SK-N-SH (cell line): ENCODE results near the gene TAS1R1. TPM values are rescaled to one million over a fixed set of nuclear protein-coding genes. Genes with fewer than 3 reads are reported as not detected.

Experiments
- CTCF ChIA-PET: fragments of 300-600, 350-600 bp; formaldehyde crosslinking; extraction: SDS; loops from one replicate; lab custom pipeline; 2021; lab: Yijun Ruan, JAX
- POLR2A ChIA-PET: fragments of 350-600 bp; sonication (Branson Sonifier 250); formaldehyde crosslinking; extraction: SDS; loops from one replicate; lab custom pipeline; 2020; ENCODE audit warnings: antibody characterized with exemption, inconsistent platforms; lab: Yijun Ruan, JAX
- DNase-seq: peaks from one replicate; pipeline ENCODE4 v3.0.0; 2012
- H2AFZ ChIP-seq: fragments of 200-600 bp; sonication (generic); 2 replicates; pipeline ENCODE4 v1.8.1; 2016; ENCODE audit warnings: antibody characterized with exemption, mild to moderate bottlenecking, low read depth
- H3F3A ChIP-seq: fragments of 200-600 bp; sonication (generic); replicated peaks from 2 replicates; pipeline ENCODE3; 2016; ENCODE audit warnings: antibody characterized with exemption, mild to moderate bottlenecking; ENCODE audit not compliant: insufficient read depth
- H3K27ac ChIP-seq, 2 experiments: fragments of 200-500 bp in 1 of 2; fragments of 200-600 bp in 1 of 2; sonication (Bioruptor generic) in 1 of 2; sonication (generic), shearing (Covaris generic) in 1 of 2; 2 replicates each; pipeline versions ENCODE4 v1.5.1 to v1.6.1; 2014 to 2016; ENCODE audit warnings: low read depth in 2 of 2, inconsistent platforms in 1 of 2, low read length in 1 of 2, mild to moderate bottlenecking in 1 of 2, mixed read lengths in 1 of 2
- H3K27me3 ChIP-seq: fragments of 200-600 bp; sonication (generic), shearing (Covaris generic); 2 replicates; pipeline ENCODE4 v1.6.1; 2016; ENCODE audit warnings: mixed run types; ENCODE audit not compliant: insufficient read depth
- H3K36me3 ChIP-seq, 2 experiments: fragments of 200-500 bp in 1 of 2; fragments of 200-600 bp in 1 of 2; sonication (Bioruptor generic) in 1 of 2; sonication (generic) in 1 of 2; replicated peaks in 1 of 2; 2 replicates each; pipeline versions ENCODE3 to v1.5.1; 2014 to 2016; ENCODE audit warnings: low read length in 1 of 2, mild to moderate bottlenecking in 1 of 2; ENCODE audit not compliant: insufficient read depth in 2 of 2, control insufficient read depth in 1 of 2
- H3K4me1 ChIP-seq, 2 experiments: fragments of 200-500 bp in 1 of 2; fragments of 200-600 bp in 1 of 2; sonication (Bioruptor generic) in 1 of 2; sonication (generic), shearing (Covaris generic) in 1 of 2; 2 replicates each; pipeline versions ENCODE4 v1.5.1 to v1.6.1; 2014 to 2016; ENCODE audit warnings: low read depth in 1 of 2, low read length in 1 of 2, mixed run types in 1 of 2; ENCODE audit not compliant: insufficient read depth in 2 of 2, control insufficient read depth in 1 of 2
- H3K4me2 ChIP-seq: fragments of 200-600 bp; sonication (generic), shearing (Covaris generic); 2 replicates; pipeline ENCODE4 v1.6.1; 2017; ENCODE audit warnings: mixed run types
- H3K4me3 ChIP-seq, 2 experiments: fragments of 200-500 bp in 1 of 2; fragments of 200-600 bp in 1 of 2; sonication (Bioruptor generic) in 1 of 2; sonication (generic), shearing (Covaris generic) in 1 of 2; 2 replicates each; pipeline versions ENCODE4 v1.5.1 to v1.8.1; 2014 to 2016; ENCODE audit warnings: low read depth in 2 of 2, inconsistent platforms in 1 of 2, low read length in 1 of 2, mild to moderate bottlenecking in 1 of 2, mixed read lengths in 1 of 2, moderate library complexity in 1 of 2
- H3K79me2 ChIP-seq: fragments of 200-600 bp; sonication (generic); 2 replicates; pipeline ENCODE4 v1.8.1; 2017; ENCODE audit warnings: mild to moderate bottlenecking; ENCODE audit not compliant: insufficient read depth
- H3K9ac ChIP-seq: fragments of 200-600 bp; sonication (generic); 2 replicates; pipeline ENCODE4 v1.6.1; 2017; ENCODE audit warnings: mixed run types
- H3K9me2 ChIP-seq: fragments of 200-600 bp; sonication (generic); 2 replicates; pipeline ENCODE4 v1.6.1; 2017; ENCODE audit warnings: mixed run types
- H3K9me3 ChIP-seq: fragments of 200-600 bp; sonication (generic); 2 replicates; pipeline ENCODE4 v1.6.1; 2017; ENCODE audit warnings: mixed run types, mild to moderate bottlenecking, moderate library complexity
- H4K20me1 ChIP-seq: fragments of 200-600 bp; sonication (generic); 2 replicates; pipeline ENCODE4 v1.6.1; 2017; ENCODE audit warnings: mild to moderate bottlenecking, mixed run types; ENCODE audit not compliant: insufficient read depth
- ELF1 ChIP-seq: IDR thresholded peaks from 2 replicates; pipeline ENCODE4 v1.4.0; 2012
- EP300 ChIP-seq, 2 experiments: IDR thresholded peaks; 2 replicates each; pipeline versions ENCODE4 v1.4.0 to v1.6.1; 2012; ENCODE audit warnings: borderline replicate concordance in 1 of 2, low read depth in 1 of 2, low read length in 1 of 2
- FOXM1 ChIP-seq: IDR thresholded peaks from 2 replicates; pipeline ENCODE4 v1.4.0; 2012; ENCODE audit warnings: low read depth, mild to moderate bottlenecking
- GABPA ChIP-seq: IDR thresholded peaks from 2 replicates; pipeline ENCODE4 v1.4.0; 2012; ENCODE audit warnings: low read depth, mild to moderate bottlenecking
- GATA2 ChIP-seq: sonication (generic); formaldehyde crosslinking; IDR thresholded peaks from 2 replicates; pipeline ENCODE4 v1.5.0; 2020; ENCODE audit warnings: mild to moderate bottlenecking, missing genetic modification reagents
- MAX ChIP-seq: IDR thresholded peaks from 2 replicates; pipeline ENCODE4 v1.4.0; 2012; ENCODE audit warnings: low read depth
- NFIC ChIP-seq: IDR thresholded peaks from 2 replicates; pipeline ENCODE4 v1.4.0; 2012; ENCODE audit warnings: borderline replicate concordance
- NRF1 ChIP-seq: IDR thresholded peaks from 2 replicates; pipeline ENCODE4 v1.6.1; 2012; ENCODE audit warnings: low read depth, mild to moderate bottlenecking, low read length
- PBX3 ChIP-seq: IDR thresholded peaks from 2 replicates; pipeline ENCODE4; 2012
- REST ChIP-seq: IDR thresholded peaks from 2 replicates; pipeline ENCODE4 v1.6.1; 2012; ENCODE audit warnings: mild to moderate bottlenecking, low read depth, low read length, moderate library complexity
- RXRA ChIP-seq: IDR thresholded peaks from 2 replicates; pipeline ENCODE4 v1.4.0; 2012; ENCODE audit warnings: low read depth, mild to moderate bottlenecking, borderline replicate concordance
- SIN3A ChIP-seq: IDR thresholded peaks from 2 replicates; pipeline ENCODE4 v1.6.1; 2012; ENCODE audit warnings: low read depth, mild to moderate bottlenecking, low read length, moderate library complexity, borderline replicate concordance
- TEAD4 ChIP-seq: IDR thresholded peaks from 2 replicates; pipeline ENCODE4 v1.4.0; 2012; ENCODE audit warnings: mild to moderate bottlenecking, borderline replicate concordance; ENCODE audit not compliant: insufficient read depth
- WGBS: methylation state at CpG from one replicate; pipeline ENCODE4 v1.1.6; 2017; ENCODE audit warnings: low lambda C conversion rate; 5-methylcytosine and 5-hydroxymethylcytosine counted together
- polyA plus RNA-seq, 3 experiments: library from polyadenylated mRNA; depleted of rRNA; stranded (reverse); fragments of >200 nt; gene quantifications; 2 replicates each; pipeline ENCODE4 v1.2.3, GENCODE V29; 2012

TAS1R1 gene
- polyA plus RNA-seq, 1 of the 3 experiments (the other 2 are of a cell fraction) = not detected

- TF ChIP-seq TEAD4 (no peak), RXRA (no peak), NFIC (no peak), PBX3 (no peak), GABPA (no peak), SIN3A (no peak), GATA2 (CRISPR knock-in tag) (no peak), MAX (no peak), EP300 (IDR thresholded peaks at IDR 0.05; ENCODE audit: borderline replicate concordance in 1 of 2, low read depth in 1 of 2, low read length in 1 of 2) (no peak)
These were observed 30.1 kb downstream of the TAS1R1 start (continued) for GRCh38 chr1:6585081-6585722.

- Histone ChIP-seq H3K36me3 (peaks cover 0 to 25% of the 10 kb centered on the region in 2 experiments), H3F3A (no peaks in the 10 kb centered on the region), H3K9me3 (no peaks in the 10 kb centered on the region), H3K27ac (no peak overlapping the region), H3K27me3 (no peaks in the 10 kb centered on the region), H3K79me2 (peaks cover 20% of the 10 kb centered on the region), H3K4me1 (peaks cover 3 to 12% of the 10 kb centered on the region in 2 experiments; a peak in 2 of 4 replicates), H3K9me2 (no peaks in the 10 kb centered on the region), H3K9ac (no peak overlapping the region), H2AFZ (no peak overlapping the region), H4K20me1 (no peaks in the 10 kb centered on the region), H3K4me2 (no peak overlapping the region), H3K4me3 (no peak overlapping the region)
- DNase-seq = peak; percentile 16
- TF ChIP-seq NFIC = no peak
- TF ChIP-seq SIN3A = no peak
- TF ChIP-seq ELF1 = no peak
- TF ChIP-seq TEAD4 = no peak
- TF ChIP-seq FOXM1 = no peak
- TF ChIP-seq REST = no peak
- no peak for TF ChIP-seq RXRA
- no peak for TF ChIP-seq GATA2 (CRISPR knock-in tag)
- no peak for TF ChIP-seq NRF1
- whole genome bisulfite sequencing = 92% methylated on average over 4 of the region's 7 CpGs
- ChIA-PET CTCF (interaction anchor here (0.9 to 1.8 kb wide), 3 partner anchors 16 to 148 kb away, joined by 3 to 4 read pairs (median 4); partner anchors contain the start of genes KLHL21, NOL9 and TAS1R1), POLR2A (no interaction called here)
These were observed 30.7 kb downstream of the TAS1R1 start for GRCh38 chr1:6585841-6586240.
